ENCODE measurements around the gene PRSS38. TPM values are rescaled to one million over a fixed set of nuclear protein-coding genes. Genes with fewer than 3 reads are reported as not detected.
"Not testable (repeated sequence)": the region's sequence is repeated elsewhere in the genome, so short reads cannot be mapped to it uniquely, and the experiment has no call there.

Gene PRSS38
- total RNA-seq, 2 donors from 2014 or later, result 3.0 TPM; not detected in 1

DNA sequence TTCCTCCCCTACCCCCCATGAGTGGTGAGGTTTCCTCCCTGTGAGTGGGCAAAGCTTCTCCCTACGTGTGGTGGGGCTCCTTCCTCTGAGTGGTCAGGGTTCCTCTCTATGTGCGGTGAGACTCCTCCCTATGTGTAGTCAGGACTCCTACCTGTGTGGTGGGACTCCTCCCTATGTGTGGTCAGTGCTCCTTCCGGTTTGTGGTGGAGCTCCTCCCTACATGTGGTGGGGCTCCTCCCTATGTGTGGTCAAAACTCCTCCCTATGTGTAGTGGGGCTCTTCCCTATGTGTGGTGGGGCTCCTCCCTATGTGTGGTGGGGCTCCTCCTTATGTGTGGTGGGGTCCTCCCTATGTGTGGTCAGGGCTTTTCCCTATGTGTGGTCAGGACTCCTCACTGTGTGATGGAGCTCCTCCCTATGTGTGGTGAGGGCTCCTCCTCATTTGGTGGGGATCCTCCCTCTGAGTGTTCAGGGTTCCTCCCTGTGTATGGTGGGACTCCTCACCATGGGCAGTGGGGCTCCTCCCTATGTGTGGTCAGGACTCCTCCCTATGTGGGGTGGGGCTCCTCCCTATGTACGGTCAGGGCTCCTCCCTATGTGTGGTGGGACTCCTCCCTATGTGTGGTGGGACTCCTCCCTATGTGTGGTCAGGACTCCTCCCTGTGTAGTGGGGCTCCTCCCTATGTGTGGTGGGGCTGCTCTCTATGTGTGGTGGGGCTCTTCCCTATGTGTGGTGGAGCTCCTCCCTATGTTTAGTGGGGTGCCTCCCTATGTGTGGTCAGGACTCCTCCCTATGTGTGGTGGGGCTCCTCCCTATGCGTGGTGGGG, 29.1 kb downstream of the PRSS38 start:
- no peak for DNase-seq (ENCODE audit: low spot score)
- Histone ChIP-seq H3K27ac (no peak overlapping the region), H3K36me3 (no peaks in the 10 kb centered on the region), H3K4me1 (replicated peaks) (no peaks in the 10 kb centered on the region), H3K9me3 (no peaks in the 10 kb centered on the region), H3K27me3 (replicated peaks; ENCODE audit: insufficient read depth) (no peaks in the 10 kb centered on the region), H3K4me3 (no peak overlapping the region)
- intact Hi-C loops (cut with DNase I), result no loop called here
- TF ChIP-seq CTCF (IDR thresholded peaks at IDR 0.05), result no peak
- no peak for TF ChIP-seq POLR2A (IDR thresholded peaks at IDR 0.05)
- no peak for TF ChIP-seq POLR2AphosphoS5 (IDR thresholded peaks at IDR 0.05)
- WGBS, result 89% methylated on average over 4 of the region's 5 CpGs

DNA sequence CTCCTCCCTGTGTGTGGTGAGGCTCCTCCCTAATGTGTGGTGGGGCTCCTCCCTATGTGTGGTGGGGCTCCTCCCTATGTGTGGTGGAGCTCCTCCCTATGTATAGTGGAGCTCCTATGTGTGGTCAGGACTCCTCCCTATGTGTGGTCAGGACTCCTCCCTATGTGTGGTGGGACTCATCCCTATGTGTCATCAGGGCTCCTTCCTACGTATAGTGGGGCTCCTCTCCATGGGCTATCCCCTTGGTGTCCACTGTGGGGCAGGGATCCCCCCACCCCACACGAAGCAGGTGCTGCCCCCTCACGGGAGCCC, 29.6 kb downstream of the PRSS38 start:
- no peak for DNase-seq (ENCODE audit: low spot score)
- H3K4me1 ChIP-seq (replicated peaks), result no peaks in the 10 kb centered on the region
- intact Hi-C loops (cut with DNase I), result no loop called here
- TF ChIP-seq CTCF (IDR thresholded peaks at IDR 0.05), result no peak
- no peak for TF ChIP-seq POLR2AphosphoS5 (IDR thresholded peaks at IDR 0.05)
- TF ChIP-seq POLR2A (IDR thresholded peaks at IDR 0.05), result no peak
- no peaks in the 10 kb centered on the region for H3K27me3 ChIP-seq (replicated peaks; ENCODE audit: insufficient read depth)
- 100% methylated on average over 1 of the region's 3 CpGs for whole genome bisulfite sequencing
- H3K36me3 ChIP-seq, result no peaks in the 10 kb centered on the region
- no peak overlapping the region for H3K27ac ChIP-seq
- no peak overlapping the region for H3K4me3 ChIP-seq
- no peaks in the 10 kb centered on the region for H3K9me3 ChIP-seq

GRCh38 chr1:227845519-227845918, 30.0 kb downstream of the PRSS38 start:
- DNase-seq (ENCODE audit: low spot score), result no peak
- TF ChIP-seq CTCF (IDR thresholded peaks at IDR 0.05) (no peak), POLR2A (IDR thresholded peaks at IDR 0.05) (no peak), POLR2AphosphoS5 (IDR thresholded peaks at IDR 0.05) (no peak)
- no peak overlapping the region for H3K4me3 ChIP-seq
- no peaks in the 10 kb centered on the region for H3K4me1 ChIP-seq (replicated peaks)
- H3K27ac ChIP-seq, result no peak overlapping the region
- intact Hi-C loops (cut with DNase I), result no loop called here
- WGBS, result 96% methylated on average over 5 of the region's 7 CpGs
- no peaks in the 10 kb centered on the region for H3K36me3 ChIP-seq
- no peaks in the 10 kb centered on the region for H3K9me3 ChIP-seq
- H3K27me3 ChIP-seq (replicated peaks; ENCODE audit: insufficient read depth), result no peaks in the 10 kb centered on the region

GRCh38 chr1:227846265-227846858, 30.9 kb downstream of the PRSS38 start:
- Histone ChIP-seq H3K27me3 (replicated peaks; ENCODE audit: insufficient read depth) (no peaks in the 10 kb centered on the region), H3K36me3 (no peaks in the 10 kb centered on the region), H3K27ac (no peak overlapping the region), H3K4me1 (replicated peaks) (no peaks in the 10 kb centered on the region), H3K4me3 (no peak overlapping the region), H3K9me3 (no peaks in the 10 kb centered on the region)
- WGBS, result 45% methylated on average over 10 of the region's 10 CpGs
- TF ChIP-seq POLR2A (IDR thresholded peaks at IDR 0.05) (no peak), CTCF (IDR thresholded peaks at IDR 0.05) (no peak), POLR2AphosphoS5 (IDR thresholded peaks at IDR 0.05) (no peak)
- intact Hi-C loops (cut with DNase I), result no loop called here
- no peak for DNase-seq (ENCODE audit: low spot score)

GRCh38 chr1:227847046-227847445, 31.6 kb downstream of the PRSS38 start:
- H3K27ac ChIP-seq; DNase-seq (ENCODE audit: low spot score); H3K27me3 ChIP-seq (replicated peaks; ENCODE audit: insufficient read depth); H3K9me3 ChIP-seq; intact Hi-C loops (cut with DNase I); H3K4me3 ChIP-seq; H3K36me3 ChIP-seq; H3K4me1 ChIP-seq (replicated peaks): not testable (repeated sequence)
- 91% methylated on average over 4 of the region's 4 CpGs for WGBS

Data from prostate gland (tissue), 2 donors.